HT1080 (cell line): ENCODE measurements around the gene SLC17A7. TPM values are rescaled to one million over a fixed set of nuclear protein-coding genes. Genes with fewer than 3 reads are reported as not detected.

Experiments
- DNase-seq: peaks from one replicate; pipeline ENCODE4 v3.0.0-alpha.2; 2015; ENCODE audit warnings: low read depth
- total RNA-seq: library from RNA; depleted of rRNA; stranded (reverse); fragments of >200 nt; shearing (Covaris generic); gene quantifications from 2 replicates; pipeline ENCODE4 v1.2.3, GENCODE V29; 2014

SLC17A7 gene
- total RNA-seq, 1 experiment from 2014 or later = 1.7 TPM

- DNase-seq = no peak
These were observed 31.8 kb downstream of the SLC17A7 start for GRCh38 chr19:49409441-49410029.

- no peak for DNase-seq
These were observed 32.4 kb downstream of the SLC17A7 start for GRCh38 chr19:49408816-49409440.

GRCh38 chr19:49407482-49408015, 33.8 kb downstream of the SLC17A7 start:
- DNase-seq = no peak

DNA sequence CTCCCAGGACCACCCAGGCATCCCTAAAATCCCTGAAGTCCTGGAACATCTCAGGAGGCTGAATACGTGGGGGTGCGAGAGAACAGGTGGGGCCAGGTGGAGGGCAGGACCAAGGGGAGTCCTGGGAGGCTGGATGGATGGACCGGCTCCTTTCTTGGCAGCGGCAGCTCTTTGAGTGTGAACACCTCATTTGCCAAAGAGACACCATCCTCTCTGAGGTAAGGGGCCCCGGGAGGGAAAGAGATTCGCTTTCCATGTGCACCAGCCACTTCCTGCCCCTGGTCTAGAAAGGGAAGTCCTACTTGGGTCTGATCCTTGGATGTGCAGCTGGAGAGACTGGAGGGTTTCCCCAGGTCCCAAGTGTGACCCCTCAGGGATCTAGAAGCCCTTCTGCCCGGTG, 34.2 kb downstream of the SLC17A7 start:
- DNase-seq = no peak

- peak; percentile 68 for DNase-seq
These were observed 37.7 kb downstream of the SLC17A7 start for GRCh38 chr19:49403404-49404187.

GRCh38 chr19:49400029-49400428, 41.3 kb downstream of the SLC17A7 start:
- no peak for DNase-seq

- DNase-seq = no peak
These were observed 42.4 kb downstream of the SLC17A7 start for GRCh38 chr19:49398931-49399330.

- DNase-seq = no peak
These were observed 43.2 kb downstream of the SLC17A7 start for GRCh38 chr19:49398001-49398615.

GRCh38 chr19:49396738-49397505, 44.4 kb downstream of the SLC17A7 start:
- no peak for DNase-seq

DNA sequence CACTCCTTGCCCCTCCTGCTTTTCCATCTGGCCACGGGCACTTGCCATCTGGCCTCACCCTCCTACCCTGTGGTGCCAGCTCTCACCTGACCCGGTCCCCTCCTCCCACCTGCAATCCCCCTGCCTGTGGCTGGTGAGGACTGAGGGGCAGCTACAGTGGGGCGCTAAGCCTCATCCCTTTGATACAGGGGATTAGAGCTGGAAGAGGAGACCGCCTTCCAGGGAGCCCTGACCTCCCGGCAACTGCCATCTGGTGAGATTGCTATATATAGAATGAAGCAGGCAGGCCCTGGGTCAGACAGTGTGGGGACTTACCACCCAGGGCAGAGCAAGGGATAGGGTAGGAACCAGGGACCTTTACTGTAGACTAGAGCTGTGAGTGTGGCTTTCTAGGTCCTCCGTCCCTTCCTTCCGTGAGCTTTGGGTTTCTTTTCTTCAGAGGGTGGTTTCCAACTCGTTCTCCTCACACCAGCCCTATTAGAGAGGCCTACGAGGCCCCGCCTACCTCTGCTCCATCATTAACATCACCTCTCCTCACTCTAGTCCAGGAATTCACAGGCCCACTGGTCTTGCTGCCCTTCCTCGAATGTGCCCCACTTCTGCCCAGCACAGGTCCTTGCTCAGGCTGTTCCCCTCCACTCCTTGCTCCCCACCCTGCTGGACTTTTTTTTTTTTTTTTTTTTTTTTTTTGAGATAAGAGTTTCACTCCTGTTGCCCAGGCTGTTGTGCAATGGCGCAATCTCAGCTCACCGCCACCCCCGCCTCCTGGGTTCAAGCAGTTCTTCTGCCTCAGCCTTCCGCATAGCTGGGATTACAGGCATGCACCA, 45.5 kb downstream of the SLC17A7 start:
- DNase-seq = no peak

DNA sequence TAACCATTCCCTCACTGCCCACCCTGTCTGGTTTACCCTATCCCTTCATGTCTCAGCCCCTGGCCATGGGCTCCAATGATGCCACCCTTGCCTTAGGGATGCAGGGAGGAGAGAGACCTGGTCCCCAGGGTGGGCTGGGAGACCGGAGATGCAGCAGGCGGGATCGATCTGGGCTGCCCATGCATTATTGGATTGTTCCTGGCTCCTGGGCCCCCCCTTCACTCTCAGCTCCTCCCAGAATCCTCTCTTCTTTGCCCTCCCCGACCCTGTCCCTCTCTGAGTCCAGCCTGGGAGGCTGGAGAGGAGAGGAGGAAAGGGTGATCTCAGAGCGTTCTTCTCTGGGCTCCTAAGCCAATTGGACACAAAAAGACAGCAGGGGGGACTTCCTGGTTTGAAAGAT, 47.4 kb downstream of the SLC17A7 start:
- no peak for DNase-seq

- peak; percentile 62 for DNase-seq
These were observed 49.5 kb downstream of the SLC17A7 start for GRCh38 chr19:49391581-49392399.

GRCh38 chr19:49390929-49391359, 50.4 kb downstream of the SLC17A7 start:
- no peak for DNase-seq

DNA sequence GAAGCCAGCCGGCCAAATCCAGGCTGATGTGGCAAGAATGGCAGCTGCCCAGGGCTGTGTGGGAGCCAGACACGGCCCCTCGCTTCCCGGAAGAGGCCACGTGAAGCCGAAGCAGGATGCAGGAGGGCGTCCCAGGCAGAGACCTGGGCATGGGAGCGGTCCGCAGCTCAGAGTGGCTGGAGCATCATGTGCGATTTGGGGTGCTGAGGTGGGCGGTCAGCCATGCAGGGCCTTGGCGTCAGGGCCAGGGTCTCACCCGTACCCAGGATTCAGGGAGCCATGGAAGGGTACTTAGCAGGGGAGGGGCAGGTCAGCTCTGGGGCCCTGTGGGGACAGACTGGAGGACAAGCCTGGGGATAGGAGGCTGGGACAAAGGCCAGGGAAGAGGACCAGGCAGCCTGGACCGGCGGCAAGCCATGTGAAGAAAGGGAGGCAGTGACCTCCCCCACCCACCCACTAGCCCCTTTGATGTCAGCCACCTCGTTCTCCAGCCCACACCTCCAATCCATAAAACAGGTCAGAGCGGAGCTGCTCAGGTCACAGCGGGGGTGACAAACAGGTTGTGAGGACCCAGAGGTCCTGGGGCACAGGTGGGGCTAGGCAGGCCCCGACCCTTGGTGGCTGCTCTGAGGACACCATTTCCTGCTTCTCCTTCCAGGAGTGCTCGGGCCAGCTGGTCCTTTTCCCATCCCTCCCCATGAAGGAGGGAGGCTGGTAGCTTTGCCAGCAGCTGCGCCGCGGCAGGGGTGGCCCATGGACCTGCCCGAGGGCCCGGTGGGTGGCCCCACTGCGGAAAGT, 51.0 kb downstream of the SLC17A7 start:
- no peak for DNase-seq

- no peak for DNase-seq
These were observed 51.9 kb downstream of the SLC17A7 start for GRCh38 chr19:49389406-49389805.

DNA sequence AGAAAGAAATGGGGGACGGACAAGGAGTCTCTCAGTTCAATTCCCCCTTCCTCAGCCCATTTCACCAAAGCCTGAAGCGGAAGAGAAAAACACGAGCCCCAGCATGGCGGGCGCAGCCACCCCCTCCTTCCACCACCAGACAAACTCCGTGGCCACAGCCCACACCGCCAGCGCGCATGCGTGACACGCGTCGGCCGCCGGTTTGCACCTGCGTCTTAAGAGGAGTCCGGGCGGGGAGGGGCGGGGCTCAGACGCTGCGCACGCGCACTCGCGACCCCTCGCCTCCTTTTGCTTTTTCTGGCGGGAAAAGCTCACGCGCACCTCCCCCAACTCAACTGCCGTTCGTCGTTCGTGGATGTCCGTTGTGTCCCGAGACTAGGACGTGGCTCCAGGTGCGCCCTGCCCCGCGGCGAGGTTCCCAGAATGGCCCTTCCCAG, 53.4 kb downstream of the SLC17A7 start, which contains the start of gene KASH5:
Gene KASH5 (plus strand): TSS at position 314 of the 437 bp plus-strand sequence. CDS start 2,635 bp downstream, outside the sequence.
- peak; percentile 32 for DNase-seq

DNA sequence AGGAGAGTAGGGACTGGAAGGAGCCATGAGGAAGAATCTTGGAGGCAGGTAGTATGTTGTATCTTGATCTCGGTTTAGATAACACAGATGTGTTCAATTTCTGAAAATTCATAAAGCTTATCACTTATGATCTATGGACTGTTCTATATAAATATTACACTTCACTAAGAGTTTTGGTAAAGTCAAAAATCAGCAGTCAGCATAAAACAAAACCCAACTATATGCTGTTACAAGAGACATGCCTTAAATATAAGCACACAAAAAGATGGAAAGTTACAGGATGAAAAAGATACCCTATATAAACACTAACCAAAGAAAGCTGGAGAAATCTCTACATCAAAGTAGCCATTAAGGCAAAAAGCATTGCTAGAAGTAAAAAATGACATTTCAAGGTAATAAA, 57.7 kb downstream of the SLC17A7 start:
- no peak for DNase-seq

DNA sequence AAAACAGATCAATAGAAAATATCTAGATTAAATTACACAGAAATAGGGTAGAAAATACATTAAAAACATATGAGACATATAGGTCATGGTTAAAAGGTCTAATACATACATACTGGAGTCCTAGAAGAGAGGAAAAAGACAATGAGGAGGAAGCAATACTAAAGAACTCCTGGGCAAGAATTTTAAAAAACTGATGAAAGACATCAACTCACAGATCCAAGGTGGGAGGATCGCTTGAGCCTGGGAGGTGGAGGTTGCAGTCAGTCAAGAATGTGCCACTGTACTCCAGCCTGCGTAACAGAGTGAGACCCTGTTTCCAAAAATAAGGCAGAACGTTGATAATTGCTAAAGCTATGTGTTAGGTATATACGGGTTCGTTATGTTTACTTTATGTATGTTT, 58.7 kb downstream of the SLC17A7 start:
- DNase-seq = no peak
